SK-N-SH (cell line): ENCODE measurements around the gene FANCE. TPM values are rescaled to one million over a fixed set of nuclear protein-coding genes. Genes with fewer than 3 reads are reported as not detected.
A peak's percentile ranks its signal among the peaks of the same experiment; 100 is the strongest.

Experiments
- CTCF ChIA-PET: fragments of 300-600, 350-600 bp; formaldehyde crosslinking; extraction: SDS; loops from one replicate; lab custom pipeline; 2021; lab: Yijun Ruan, JAX
- POLR2A ChIA-PET: fragments of 350-600 bp; sonication (Branson Sonifier 250); formaldehyde crosslinking; extraction: SDS; loops from one replicate; lab custom pipeline; 2020; ENCODE audit warnings: antibody characterized with exemption, inconsistent platforms; lab: Yijun Ruan, JAX
- DNase-seq: peaks from one replicate; pipeline ENCODE4 v3.0.0; 2012
- H2AFZ ChIP-seq: fragments of 200-600 bp; sonication (generic); 2 replicates; pipeline ENCODE4 v1.8.1; 2016; ENCODE audit warnings: antibody characterized with exemption, mild to moderate bottlenecking, low read depth
- H3F3A ChIP-seq: fragments of 200-600 bp; sonication (generic); replicated peaks from 2 replicates; pipeline ENCODE3; 2016; ENCODE audit warnings: antibody characterized with exemption, mild to moderate bottlenecking; ENCODE audit not compliant: insufficient read depth
- H3K27ac ChIP-seq, 2 experiments: fragments of 200-500 bp in 1 of 2; fragments of 200-600 bp in 1 of 2; sonication (Bioruptor generic) in 1 of 2; sonication (generic), shearing (Covaris generic) in 1 of 2; 2 replicates each; pipeline versions ENCODE4 v1.5.1 to v1.6.1; 2014 to 2016; ENCODE audit warnings: low read depth in 2 of 2, inconsistent platforms in 1 of 2, low read length in 1 of 2, mild to moderate bottlenecking in 1 of 2, mixed read lengths in 1 of 2
- H3K27me3 ChIP-seq: fragments of 200-600 bp; sonication (generic), shearing (Covaris generic); 2 replicates; pipeline ENCODE4 v1.6.1; 2016; ENCODE audit warnings: mixed run types; ENCODE audit not compliant: insufficient read depth
- H3K36me3 ChIP-seq, 2 experiments: fragments of 200-500 bp in 1 of 2; fragments of 200-600 bp in 1 of 2; sonication (Bioruptor generic) in 1 of 2; sonication (generic) in 1 of 2; replicated peaks in 1 of 2; 2 replicates each; pipeline versions ENCODE3 to v1.5.1; 2014 to 2016; ENCODE audit warnings: low read length in 1 of 2, mild to moderate bottlenecking in 1 of 2; ENCODE audit not compliant: insufficient read depth in 2 of 2, control insufficient read depth in 1 of 2
- H3K4me1 ChIP-seq, 2 experiments: fragments of 200-500 bp in 1 of 2; fragments of 200-600 bp in 1 of 2; sonication (Bioruptor generic) in 1 of 2; sonication (generic), shearing (Covaris generic) in 1 of 2; 2 replicates each; pipeline versions ENCODE4 v1.5.1 to v1.6.1; 2014 to 2016; ENCODE audit warnings: low read depth in 1 of 2, low read length in 1 of 2, mixed run types in 1 of 2; ENCODE audit not compliant: insufficient read depth in 2 of 2, control insufficient read depth in 1 of 2
- H3K4me2 ChIP-seq: fragments of 200-600 bp; sonication (generic), shearing (Covaris generic); 2 replicates; pipeline ENCODE4 v1.6.1; 2017; ENCODE audit warnings: mixed run types
- H3K4me3 ChIP-seq, 2 experiments: fragments of 200-500 bp in 1 of 2; fragments of 200-600 bp in 1 of 2; sonication (Bioruptor generic) in 1 of 2; sonication (generic), shearing (Covaris generic) in 1 of 2; 2 replicates each; pipeline versions ENCODE4 v1.5.1 to v1.8.1; 2014 to 2016; ENCODE audit warnings: low read depth in 2 of 2, inconsistent platforms in 1 of 2, low read length in 1 of 2, mild to moderate bottlenecking in 1 of 2, mixed read lengths in 1 of 2, moderate library complexity in 1 of 2
- H3K79me2 ChIP-seq: fragments of 200-600 bp; sonication (generic); 2 replicates; pipeline ENCODE4 v1.8.1; 2017; ENCODE audit warnings: mild to moderate bottlenecking; ENCODE audit not compliant: insufficient read depth
- H3K9ac ChIP-seq: fragments of 200-600 bp; sonication (generic); 2 replicates; pipeline ENCODE4 v1.6.1; 2017; ENCODE audit warnings: mixed run types
- H3K9me2 ChIP-seq: fragments of 200-600 bp; sonication (generic); 2 replicates; pipeline ENCODE4 v1.6.1; 2017; ENCODE audit warnings: mixed run types
- H3K9me3 ChIP-seq: fragments of 200-600 bp; sonication (generic); 2 replicates; pipeline ENCODE4 v1.6.1; 2017; ENCODE audit warnings: mixed run types, mild to moderate bottlenecking, moderate library complexity
- H4K20me1 ChIP-seq: fragments of 200-600 bp; sonication (generic); 2 replicates; pipeline ENCODE4 v1.6.1; 2017; ENCODE audit warnings: mild to moderate bottlenecking, mixed run types; ENCODE audit not compliant: insufficient read depth
- CTCF ChIP-seq: fragments of 200-600 bp; sonication (generic); IDR thresholded peaks from 2 replicates; pipeline ENCODE4 v1.6.1; 2017; ENCODE audit warnings: antibody characterized with exemption, mild to moderate bottlenecking, moderate library complexity
- ELF1 ChIP-seq: IDR thresholded peaks from 2 replicates; pipeline ENCODE4 v1.4.0; 2012
- EP300 ChIP-seq, 2 experiments: IDR thresholded peaks; 2 replicates each; pipeline versions ENCODE4 v1.4.0 to v1.6.1; 2012; ENCODE audit warnings: borderline replicate concordance in 1 of 2, low read depth in 1 of 2, low read length in 1 of 2
- EZH2phosphoT487 ChIP-seq: fragments of 200-600 bp; sonication (generic); IDR thresholded peaks from 2 replicates; pipeline ENCODE4 v1.6.1; 2017; ENCODE audit warnings: low read depth, mixed run types, mild to moderate bottlenecking, antibody characterized with exemption, moderate library complexity, borderline replicate concordance
- FOXM1 ChIP-seq: IDR thresholded peaks from 2 replicates; pipeline ENCODE4 v1.4.0; 2012; ENCODE audit warnings: low read depth, mild to moderate bottlenecking
- GABPA ChIP-seq: IDR thresholded peaks from 2 replicates; pipeline ENCODE4 v1.4.0; 2012; ENCODE audit warnings: low read depth, mild to moderate bottlenecking
- GATA2 ChIP-seq: sonication (generic); formaldehyde crosslinking; IDR thresholded peaks from 2 replicates; pipeline ENCODE4 v1.5.0; 2020; ENCODE audit warnings: mild to moderate bottlenecking, missing genetic modification reagents
- MAX ChIP-seq: IDR thresholded peaks from 2 replicates; pipeline ENCODE4 v1.4.0; 2012; ENCODE audit warnings: low read depth
- NRF1 ChIP-seq: IDR thresholded peaks from 2 replicates; pipeline ENCODE4 v1.6.1; 2012; ENCODE audit warnings: low read depth, mild to moderate bottlenecking, low read length
- PBX3 ChIP-seq: IDR thresholded peaks from 2 replicates; pipeline ENCODE4; 2012
- POLR2AphosphoS5 ChIP-seq: IDR thresholded peaks from 2 replicates; pipeline ENCODE4 v1.6.1; 2012; ENCODE audit warnings: low read depth, low read length
- RCOR1 ChIP-seq: fragments of 150-350 bp; IDR thresholded peaks from 2 replicates; pipeline ENCODE4 v1.6.1; 2017; ENCODE audit warnings: antibody characterized with exemption, low read length
- RFX5 ChIP-seq: IDR thresholded peaks from 2 replicates; pipeline ENCODE4 v1.6.1; 2012; ENCODE audit warnings: mild to moderate bottlenecking, improper control_type of control experiment, low read length
- RXRA ChIP-seq: IDR thresholded peaks from 2 replicates; pipeline ENCODE4 v1.4.0; 2012; ENCODE audit warnings: low read depth, mild to moderate bottlenecking, borderline replicate concordance
- SIN3A ChIP-seq: IDR thresholded peaks from 2 replicates; pipeline ENCODE4 v1.6.1; 2012; ENCODE audit warnings: low read depth, mild to moderate bottlenecking, low read length, moderate library complexity, borderline replicate concordance
- SMC3 ChIP-seq: IDR thresholded peaks from 2 replicates; pipeline ENCODE4 v1.6.1; 2012; ENCODE audit warnings: low read depth, low read length, improper control_type of control experiment
- TAF1 ChIP-seq: IDR thresholded peaks from 2 replicates; pipeline ENCODE4 v1.6.1; 2012; ENCODE audit warnings: low read depth, mild to moderate bottlenecking, low read length, moderate library complexity, borderline replicate concordance
- TEAD4 ChIP-seq: IDR thresholded peaks from 2 replicates; pipeline ENCODE4 v1.4.0; 2012; ENCODE audit warnings: mild to moderate bottlenecking, borderline replicate concordance; ENCODE audit not compliant: insufficient read depth
- WGBS: methylation state at CpG from one replicate; pipeline ENCODE4 v1.1.6; 2017; ENCODE audit warnings: low lambda C conversion rate; 5-methylcytosine and 5-hydroxymethylcytosine counted together
- polyA plus RNA-seq, 3 experiments: library from polyadenylated mRNA; depleted of rRNA; stranded (reverse); fragments of >200 nt; gene quantifications; 2 replicates each; pipeline ENCODE4 v1.2.3, GENCODE V29; 2012

FANCE gene
- polyA plus RNA-seq, 1 of the 3 experiments (the other 2 are of a cell fraction), result 5.8 TPM

GRCh38 chr6:35486005-35486925, 34.1 kb downstream of the FANCE start:
- H3K9ac ChIP-seq, result no peak overlapping the region
- POLR2A ChIA-PET, result interaction anchor here (0.9 kb wide), 2 partner anchors 10 to 13 kb away, joined by 4 to 5 read pairs; no protein-coding TSS in a partner anchor
- peaks cover 19% of the 10 kb centered on the region; the same call in 1 of the 2 replicates for H3K79me2 ChIP-seq
- peaks cover 2% of the 10 kb centered on the region for H3F3A ChIP-seq
- no peaks in the 10 kb centered on the region for H3K9me3 ChIP-seq
- no peak overlapping the region for H3K27ac ChIP-seq
- H3K36me3 ChIP-seq, result no peaks in the 10 kb centered on the region
- no peak overlapping the region for H2AFZ ChIP-seq
- TF ChIP-seq SIN3A (no peak), EP300 (IDR thresholded peaks at IDR 0.05; ENCODE audit: borderline replicate concordance in 1 of 2, low read depth in 1 of 2, low read length in 1 of 2) (no peak), RXRA (no peak), RCOR1 (no peak), MAX (no peak), NRF1 (no peak), SMC3 (no peak), TAF1 (no peak), CTCF (no peak), PBX3 (no peak), ELF1 (no peak), POLR2AphosphoS5 (no peak), FOXM1 (no peak), RFX5 (no peak), EZH2phosphoT487 (no peak), GATA2 (CRISPR knock-in tag) (no peak), TEAD4 (no peak), GABPA (no peak)
- H3K27me3 ChIP-seq, result no peaks in the 10 kb centered on the region
- H4K20me1 ChIP-seq, result peaks cover 2% of the 10 kb centered on the region; the same call in 1 of the 2 replicates
- peak; percentile 25 for DNase-seq
- no peak overlapping the region for H3K4me3 ChIP-seq
- WGBS, result 92% methylated on average over 32 of the region's 61 CpGs
- CTCF ChIA-PET, result interaction anchor here (0.8 to 1.5 kb wide), 2 partner anchors 37 kb away, joined by 3 read pairs; no protein-coding TSS in a partner anchor
- H3K4me2 ChIP-seq, result no peak overlapping the region
- peaks cover 19 to 22% of the 10 kb centered on the region in 2 experiments; a peak in 2 of 4 replicates for H3K4me1 ChIP-seq
- H3K9me2 ChIP-seq, result no peaks in the 10 kb centered on the region
